Measurements from ENCODE around the gene DUSP1. TPM values are rescaled to one million over a fixed set of nuclear protein-coding genes. Genes with fewer than 3 reads are reported as not detected.

DUSP1 gene
- total RNA-seq, 2 experiments from 2014 or later = 5.3 to 7.0 TPM

DNA sequence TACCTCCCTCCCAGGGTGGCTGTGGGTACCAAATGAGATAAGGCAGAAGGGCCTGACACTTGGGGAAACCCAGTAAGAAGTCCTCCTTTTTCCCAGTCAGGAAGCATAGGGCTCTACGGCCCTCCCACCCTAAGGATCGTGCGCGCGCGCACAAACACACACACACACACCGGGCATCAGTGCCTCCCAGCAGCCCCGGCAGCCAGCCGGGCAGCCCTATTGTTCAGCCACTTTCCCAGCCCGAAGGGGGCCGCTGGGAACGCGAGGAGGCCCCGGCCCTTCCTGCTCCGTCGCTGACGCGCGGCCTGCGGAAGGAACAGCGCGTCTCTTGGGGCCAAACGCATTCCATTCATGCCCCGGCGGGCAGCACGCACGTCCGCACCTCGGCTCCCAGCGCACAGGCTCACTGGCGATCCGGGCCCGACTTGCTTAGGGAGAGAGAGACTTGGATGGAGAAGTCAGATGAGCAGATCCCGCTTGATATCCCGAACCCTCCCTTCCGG lies 22.6 kb downstream of the DUSP1 start:
- no peak overlapping the region for H3K4me2 ChIP-seq (ENCODE audit: low read length)
- no TSS peak for BruUV-seq (replicated peaks)
- H3K4me1 ChIP-seq (ENCODE audit: insufficient read depth, low read length, poor library complexity, severe bottlenecking) = no peaks in the 10 kb centered on the region
- H3K9me3 ChIP-seq (ENCODE audit: low read length) = no peaks in the 10 kb centered on the region
- no peaks in the 10 kb centered on the region for H3K79me2 ChIP-seq (ENCODE audit: insufficient read depth, low read depth, low read length)
- H3K4me3 ChIP-seq (ENCODE audit: low read depth, low read length, poor library complexity, severe bottlenecking) = no peak overlapping the region
- H2AFZ ChIP-seq (ENCODE audit: low read length) = no peak overlapping the region
- H3K36me3 ChIP-seq (ENCODE audit: insufficient read depth, low read length) = no peaks in the 10 kb centered on the region
- no peak for DNase-seq (ENCODE audit: low spot score)
- TF ChIP-seq, protein P1, sequence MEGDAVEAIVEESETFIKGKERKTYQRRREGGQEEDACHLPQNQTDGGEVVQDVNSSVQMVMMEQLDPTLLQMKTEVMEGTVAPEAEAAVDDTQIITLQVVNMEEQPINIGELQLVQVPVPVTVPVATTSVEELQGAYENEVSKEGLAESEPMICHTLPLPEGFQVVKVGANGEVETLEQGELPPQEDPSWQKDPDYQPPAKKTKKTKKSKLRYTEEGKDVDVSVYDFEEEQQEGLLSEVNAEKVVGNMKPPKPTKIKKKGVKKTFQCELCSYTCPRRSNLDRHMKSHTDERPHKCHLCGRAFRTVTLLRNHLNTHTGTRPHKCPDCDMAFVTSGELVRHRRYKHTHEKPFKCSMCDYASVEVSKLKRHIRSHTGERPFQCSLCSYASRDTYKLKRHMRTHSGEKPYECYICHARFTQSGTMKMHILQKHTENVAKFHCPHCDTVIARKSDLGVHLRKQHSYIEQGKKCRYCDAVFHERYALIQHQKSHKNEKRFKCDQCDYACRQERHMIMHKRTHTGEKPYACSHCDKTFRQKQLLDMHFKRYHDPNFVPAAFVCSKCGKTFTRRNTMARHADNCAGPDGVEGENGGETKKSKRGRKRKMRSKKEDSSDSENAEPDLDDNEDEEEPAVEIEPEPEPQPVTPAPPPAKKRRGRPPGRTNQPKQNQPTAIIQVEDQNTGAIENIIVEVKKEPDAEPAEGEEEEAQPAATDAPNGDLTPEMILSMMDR (conservative IDR thresholded peaks at IDR 0.05; ENCODE audit: low read length) = no peak
- no peak for TF ChIP-seq EZH2phosphoT487 (IDR thresholded peaks at IDR 0.05; ENCODE audit: borderline replicate concordance, low read depth, low read length)
- H3K9me2 ChIP-seq (ENCODE audit: insufficient read depth, low read length) = no peaks in the 10 kb centered on the region
- ChIA-PET POLR2A (no interaction called here), CTCF (ENCODE audit: unreplicated experiment) (no interaction called here)
- no peaks in the 10 kb centered on the region for H4K20me1 ChIP-seq (ENCODE audit: insufficient read depth, low read length)
- H3K27ac ChIP-seq (ENCODE audit: low read depth, low read length, poor library complexity, severe bottlenecking) = no peak overlapping the region
- intact Hi-C loops (cut with micrococcal nuclease; ENCODE audit: unreplicated experiment) = no loop called here

DNA sequence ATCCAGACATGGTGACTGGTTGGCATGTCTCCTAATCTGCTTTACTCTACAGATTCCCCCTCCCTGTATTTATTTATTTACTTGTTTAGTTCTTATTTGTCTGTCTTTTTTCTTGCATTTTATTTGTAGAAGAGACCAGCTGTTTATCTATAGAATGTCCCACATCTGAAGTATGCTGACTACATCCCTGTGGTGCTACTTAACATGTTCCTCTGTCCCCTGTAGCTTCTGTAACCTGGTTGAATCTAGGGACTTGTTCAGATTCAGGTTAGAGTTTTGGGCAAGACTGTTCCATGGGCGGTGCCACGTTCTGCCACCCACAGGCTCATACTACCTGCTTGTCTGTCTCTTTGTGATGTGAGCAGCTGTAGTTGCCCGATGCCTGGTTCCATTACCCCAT lies 23.5 kb downstream of the DUSP1 start:
- Histone ChIP-seq H3K27ac (ENCODE audit: low read depth, low read length, poor library complexity, severe bottlenecking) (no peak overlapping the region), H4K20me1 (ENCODE audit: insufficient read depth, low read length) (no peaks in the 10 kb centered on the region), H3K4me3 (ENCODE audit: low read depth, low read length, poor library complexity, severe bottlenecking) (no peak overlapping the region), H3K4me1 (ENCODE audit: insufficient read depth, low read length, poor library complexity, severe bottlenecking) (no peaks in the 10 kb centered on the region), H3K79me2 (ENCODE audit: insufficient read depth, low read depth, low read length) (no peaks in the 10 kb centered on the region), H3K4me2 (ENCODE audit: low read length) (no peak overlapping the region), H3K9me2 (ENCODE audit: insufficient read depth, low read length) (no peaks in the 10 kb centered on the region), H2AFZ (ENCODE audit: low read length) (no peak overlapping the region), H3K36me3 (ENCODE audit: insufficient read depth, low read length) (no peaks in the 10 kb centered on the region), H3K9me3 (ENCODE audit: low read length) (no peaks in the 10 kb centered on the region)
- ChIA-PET POLR2A (no interaction called here), CTCF (ENCODE audit: unreplicated experiment) (no interaction called here)
- TF ChIP-seq, protein P1 (conservative IDR thresholded peaks at IDR 0.05; ENCODE audit: low read length) = no peak
- no peak for TF ChIP-seq EZH2phosphoT487 (IDR thresholded peaks at IDR 0.05; ENCODE audit: borderline replicate concordance, low read depth, low read length)
- intact Hi-C loops (cut with micrococcal nuclease; ENCODE audit: unreplicated experiment) = no loop called here
- no peak for DNase-seq (ENCODE audit: low spot score)
- BruUV-seq (replicated peaks) = no TSS peak

DNA sequence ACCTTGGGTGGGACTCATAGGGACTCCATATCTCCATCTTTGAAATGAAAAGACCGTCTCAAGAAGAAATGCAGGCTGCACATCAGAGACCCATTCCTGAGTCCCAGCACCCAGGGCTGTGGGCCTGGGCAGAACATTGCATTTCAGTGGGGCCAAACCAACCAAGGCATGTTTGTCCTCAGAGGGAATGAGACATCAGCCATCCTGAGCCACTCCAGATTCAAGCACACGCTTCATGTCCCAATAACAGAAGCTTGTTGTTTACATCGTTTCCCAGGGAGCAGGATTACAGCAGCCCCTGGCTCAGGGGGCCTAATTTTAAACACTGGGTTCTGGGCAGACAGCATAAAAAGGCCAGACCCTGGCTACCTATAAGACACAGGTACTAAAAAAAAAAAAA lies 24.3 kb downstream of the DUSP1 start:
- DNase-seq (ENCODE audit: low spot score) = no peak
- Histone ChIP-seq H4K20me1 (ENCODE audit: insufficient read depth, low read length) (no peaks in the 10 kb centered on the region), H3K4me2 (ENCODE audit: low read length) (no peak overlapping the region), H2AFZ (ENCODE audit: low read length) (no peak overlapping the region), H3K36me3 (ENCODE audit: insufficient read depth, low read length) (no peaks in the 10 kb centered on the region), H3K79me2 (ENCODE audit: insufficient read depth, low read depth, low read length) (no peaks in the 10 kb centered on the region), H3K4me3 (ENCODE audit: low read depth, low read length, poor library complexity, severe bottlenecking) (no peak overlapping the region), H3K9me3 (ENCODE audit: low read length) (no peaks in the 10 kb centered on the region), H3K9me2 (ENCODE audit: insufficient read depth, low read length) (no peaks in the 10 kb centered on the region), H3K4me1 (ENCODE audit: insufficient read depth, low read length, poor library complexity, severe bottlenecking) (peaks cover 7% of the 10 kb centered on the region), H3K27ac (ENCODE audit: low read depth, low read length, poor library complexity, severe bottlenecking) (no peak overlapping the region)
- BruUV-seq (replicated peaks) = no TSS peak
- ChIA-PET POLR2A (no interaction called here), CTCF (ENCODE audit: unreplicated experiment) (no interaction called here)
- intact Hi-C loops (cut with micrococcal nuclease; ENCODE audit: unreplicated experiment) = no loop called here
- TF ChIP-seq, protein P1 (conservative IDR thresholded peaks at IDR 0.05; ENCODE audit: low read length) = no peak
